OCI-LY7 (cell line): ENCODE results near the gene MLN. TPM values are rescaled to one million over a fixed set of nuclear protein-coding genes. Genes with fewer than 3 reads are reported as not detected.

Experiments used
- BruUV-seq: library from RNA; stranded (reverse); fragments of 400-500 nt; replicated peaks from 2 replicates; lab custom pipeline; 2021; lab: Mats Ljungman, UMichigan
- CTCF ChIA-PET: fragments of 300-600 bp; sonication (Branson Sonifier 250); formaldehyde crosslinking; loops from one replicate; lab custom pipeline; 2022; ENCODE audit warnings: antibody characterized with exemption; ENCODE audit not compliant: unreplicated experiment; lab: Charles Lee
- POLR2A ChIA-PET: fragments of 300-600 bp; sonication (Branson Sonifier 250); formaldehyde crosslinking; loops from one replicate; lab custom pipeline; 2022; ENCODE audit warnings: antibody characterized with exemption; lab: Charles Lee
- DNase-seq: peaks from one replicate; pipeline ENCODE4 v3.0.0-alpha.2; 2015; ENCODE audit warnings: low spot score
- H2AFZ ChIP-seq: fragments of 200-600 bp; sonication (generic), shearing (Covaris generic); 2 replicates; pipeline ENCODE4 v1.6.1; 2014; ENCODE audit warnings: mild to moderate bottlenecking, antibody characterized with exemption, low read length, moderate library complexity
- H3K27ac ChIP-seq: fragments of 200-600 bp; sonication (generic); 2 replicates; pipeline ENCODE4 v1.5.1; 2014; ENCODE audit warnings: mixed run types, low read depth, mild to moderate bottlenecking, moderate library complexity, low read length, inconsistent platforms; ENCODE audit not compliant: poor library complexity, severe bottlenecking
- H3K36me3 ChIP-seq: fragments of 200-600 bp; sonication (generic); 2 replicates; pipeline ENCODE4 v1.6.1; 2014; ENCODE audit warnings: mild to moderate bottlenecking, antibody characterized with exemption, low read length, moderate library complexity, mixed read lengths; ENCODE audit not compliant: insufficient read depth
- H3K4me1 ChIP-seq: fragments of 200-600 bp; sonication (generic); 2 replicates; pipeline ENCODE4 v1.5.1; 2014; ENCODE audit warnings: mild to moderate bottlenecking, low read length; ENCODE audit not compliant: insufficient read depth, poor library complexity, severe bottlenecking
- H3K4me2 ChIP-seq: fragments of 200-600 bp; sonication (generic); 2 replicates; pipeline ENCODE4 v1.6.1; 2014; ENCODE audit warnings: mild to moderate bottlenecking, low read length
- H3K4me3 ChIP-seq: fragments of 200-600 bp; sonication (generic); 2 replicates; pipeline ENCODE4 v1.5.1; 2014; ENCODE audit warnings: mild to moderate bottlenecking, low read depth, low read length; ENCODE audit not compliant: poor library complexity, severe bottlenecking
- H3K79me2 ChIP-seq: fragments of 200-600 bp; sonication (generic); 2 replicates; pipeline ENCODE4 v1.6.1; 2016; ENCODE audit warnings: low read depth, mild to moderate bottlenecking, low read length, moderate library complexity, mixed read lengths; ENCODE audit not compliant: insufficient read depth
- H3K9me2 ChIP-seq: fragments of 200-600 bp; sonication (generic); 2 replicates; pipeline ENCODE4 v1.6.1; 2016; ENCODE audit warnings: mild to moderate bottlenecking, low read length, mixed read lengths; ENCODE audit not compliant: insufficient read depth
- H3K9me3 ChIP-seq: fragments of 200-600 bp; sonication (generic); 2 replicates; pipeline ENCODE4 v1.6.1; 2014; ENCODE audit warnings: mild to moderate bottlenecking, mixed run types, low read length, mixed read lengths
- H4K20me1 ChIP-seq: fragments of 200-600 bp; sonication (generic); 2 replicates; pipeline ENCODE4 v1.6.1; 2014; ENCODE audit warnings: mild to moderate bottlenecking, antibody characterized with exemption, low read length, moderate library complexity, mixed read lengths; ENCODE audit not compliant: insufficient read depth
- CTCF ChIP-seq: fragments of 200-600 bp; sonication (generic); conservative IDR thresholded peaks from 2 replicates; pipeline ENCODE4 v1.5.1; 2014; ENCODE audit warnings: mild to moderate bottlenecking, antibody characterized with exemption, low read length, moderate library complexity, mixed read lengths
- EZH2phosphoT487 ChIP-seq: fragments of 200-600 bp; sonication (generic); IDR thresholded peaks from 2 replicates; pipeline ENCODE4 v1.6.1; 2018; ENCODE audit warnings: low read depth, borderline replicate concordance, mild to moderate bottlenecking, mixed run types, antibody characterized with exemption, low read length, moderate library complexity, mixed read lengths
- intact Hi-C: fragments of 100-400 bp; cut with micrococcal nuclease; formaldehyde crosslinking; loops from one replicate; pipeline ENCODE4 v1.10.0; 2022; ENCODE audit not compliant: unreplicated experiment
- total RNA-seq, 2 experiments: library from RNA; depleted of rRNA in 1 of 2; stranded (reverse); fragments of >200 nt in 1 of 2; shearing (Covaris generic) in 1 of 2; gene quantifications; 2 replicates each; pipeline ENCODE4 v1.2.3, GENCODE V29; 2014 to 2022

Gene MLN
- total RNA-seq, 2 experiments from 2014 or later: not detected

GRCh38 chr6:33746651-33747100, 57.1 kb downstream of the MLN start, which contains the start of gene IP6K3:
Gene IP6K3, minus strand, starts transcription at chr6:33746905. Its CDS starts 11,429 bp downstream, at chr6:33735476.
- H3K36me3 ChIP-seq: no peaks in the 10 kb centered on the region
- H3K4me2 ChIP-seq: no peak within 1 kb of the TSS
- TF ChIP-seq CTCF (no peak), EZH2phosphoT487 (no peak)
- no peak for DNase-seq
- no peaks in the 10 kb centered on the region for H3K4me1 ChIP-seq
- H2AFZ ChIP-seq: no peak within 1 kb of the TSS
- H3K4me3 ChIP-seq: no peak within 1 kb of the TSS
- ChIA-PET POLR2A (interaction anchor here (0.7 kb wide), 1 partner anchor 213 kb away, joined by 4 read pairs; no protein-coding TSS in a partner anchor), CTCF (no interaction called here)
- H3K79me2 ChIP-seq: no peaks in the 10 kb centered on the region
- intact Hi-C loops: loop anchor here (10.0 kb wide), 1 partner anchor 408 kb away; no protein-coding TSS in a partner anchor
- no peaks in the 10 kb centered on the region for H4K20me1 ChIP-seq
- no peaks in the 10 kb centered on the region for H3K9me2 ChIP-seq
- no peak within 1 kb of the TSS for H3K27ac ChIP-seq
- H3K9me3 ChIP-seq: no peaks in the 10 kb centered on the region
- BruUV-seq: no TSS peak

GRCh38 chr6:33746036-33746600, 57.7 kb downstream of the MLN start:
- no peak overlapping the region for H3K4me2 ChIP-seq
- H4K20me1 ChIP-seq: no peaks in the 10 kb centered on the region
- no TSS peak for BruUV-seq
- no peak overlapping the region for H3K27ac ChIP-seq
- H3K4me1 ChIP-seq: no peaks in the 10 kb centered on the region
- H3K9me3 ChIP-seq: no peaks in the 10 kb centered on the region
- H3K36me3 ChIP-seq: no peaks in the 10 kb centered on the region
- TF ChIP-seq EZH2phosphoT487 (no peak), CTCF (no peak)
- H3K4me3 ChIP-seq: no peak overlapping the region
- intact Hi-C loops: loop anchor here (10.0 kb wide), 1 partner anchor 409 kb away; no protein-coding TSS in a partner anchor
- no peaks in the 10 kb centered on the region for H3K9me2 ChIP-seq
- no peak overlapping the region for H2AFZ ChIP-seq
- ChIA-PET POLR2A (interaction anchor here (0.7 kb wide), 1 partner anchor 214 kb away, joined by 4 read pairs; no protein-coding TSS in a partner anchor), CTCF (no interaction called here)
- no peaks in the 10 kb centered on the region for H3K79me2 ChIP-seq
- no peak for DNase-seq

GRCh38 chr6:33745548-33745947, 58.3 kb downstream of the MLN start:
- no peak overlapping the region for H3K4me2 ChIP-seq
- TF ChIP-seq CTCF: no peak
- no peak for TF ChIP-seq EZH2phosphoT487
- no peaks in the 10 kb centered on the region for H3K79me2 ChIP-seq
- BruUV-seq: no TSS peak
- H3K36me3 ChIP-seq: no peaks in the 10 kb centered on the region
- intact Hi-C loops: loop anchor here (10.0 kb wide), 1 partner anchor 409 kb away; no protein-coding TSS in a partner anchor
- H3K4me3 ChIP-seq: no peak overlapping the region
- no peaks in the 10 kb centered on the region for H3K4me1 ChIP-seq
- H3K9me2 ChIP-seq: no peaks in the 10 kb centered on the region
- no peaks in the 10 kb centered on the region for H4K20me1 ChIP-seq
- no peak overlapping the region for H2AFZ ChIP-seq
- no peak overlapping the region for H3K27ac ChIP-seq
- no peaks in the 10 kb centered on the region for H3K9me3 ChIP-seq
- ChIA-PET CTCF (no interaction called here), POLR2A (no interaction called here)
- DNase-seq: no peak
